ENCODE measurements around the gene MORC2. TPM values are rescaled to one million over a fixed set of nuclear protein-coding genes. Genes with fewer than 3 reads are reported as not detected.

The MORC2 gene
- total RNA-seq, 1 experiment from 2014 or later: 60.3 TPM

DNA sequence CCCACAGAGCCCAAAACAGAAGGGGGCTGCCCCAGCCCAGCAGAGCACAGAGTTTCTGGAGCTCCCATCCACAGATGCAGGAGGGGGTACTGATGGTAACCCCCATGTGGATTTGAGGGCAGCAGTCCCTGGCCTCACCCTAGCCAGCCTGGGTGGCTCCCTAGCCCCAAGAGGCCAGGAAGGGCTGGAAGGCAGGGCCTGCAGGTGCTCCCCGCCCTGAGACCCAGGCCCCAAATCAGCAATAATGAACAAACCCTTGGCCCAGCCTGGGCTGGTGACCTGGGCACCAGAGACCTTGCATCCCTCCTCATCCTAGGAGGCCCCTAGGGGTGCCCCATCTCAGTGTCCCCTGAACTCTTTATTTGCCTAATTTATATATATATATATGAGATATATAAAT, 61.6 kb downstream of the MORC2 start:
- no peak for DNase-seq (ENCODE audit: low spot score)
- H3K27me3 ChIP-seq (replicated peaks; ENCODE audit: insufficient read depth, low read depth, low read length, poor library complexity): no peaks in the 10 kb centered on the region
- BruUV-seq (replicated peaks): no TSS peak
- ChIA-PET CTCF (interaction anchor here (0.6 kb wide), 1 partner anchor 124 kb away, joined by 13 read pairs; no protein-coding TSS in a partner anchor), POLR2A (ENCODE audit: low non-redundant PET) (no interaction called here)
- intact Hi-C loops (cut with micrococcal nuclease; ENCODE audit: unreplicated experiment): no loop called here
- no peaks in the 10 kb centered on the region for H3K36me3 ChIP-seq (ENCODE audit: insufficient read depth, low read length, poor library complexity, severe bottlenecking)
- H3K9me3 ChIP-seq (ENCODE audit: low read depth, low read length, poor library complexity, severe bottlenecking): no peaks in the 10 kb centered on the region
- H3K4me1 ChIP-seq (ENCODE audit: insufficient read depth, low read length, poor library complexity, severe bottlenecking): no peaks in the 10 kb centered on the region
- H3K27ac ChIP-seq (ENCODE audit: low read depth, low read length, poor library complexity, severe bottlenecking): no peak overlapping the region
- TF ChIP-seq, protein P1, sequence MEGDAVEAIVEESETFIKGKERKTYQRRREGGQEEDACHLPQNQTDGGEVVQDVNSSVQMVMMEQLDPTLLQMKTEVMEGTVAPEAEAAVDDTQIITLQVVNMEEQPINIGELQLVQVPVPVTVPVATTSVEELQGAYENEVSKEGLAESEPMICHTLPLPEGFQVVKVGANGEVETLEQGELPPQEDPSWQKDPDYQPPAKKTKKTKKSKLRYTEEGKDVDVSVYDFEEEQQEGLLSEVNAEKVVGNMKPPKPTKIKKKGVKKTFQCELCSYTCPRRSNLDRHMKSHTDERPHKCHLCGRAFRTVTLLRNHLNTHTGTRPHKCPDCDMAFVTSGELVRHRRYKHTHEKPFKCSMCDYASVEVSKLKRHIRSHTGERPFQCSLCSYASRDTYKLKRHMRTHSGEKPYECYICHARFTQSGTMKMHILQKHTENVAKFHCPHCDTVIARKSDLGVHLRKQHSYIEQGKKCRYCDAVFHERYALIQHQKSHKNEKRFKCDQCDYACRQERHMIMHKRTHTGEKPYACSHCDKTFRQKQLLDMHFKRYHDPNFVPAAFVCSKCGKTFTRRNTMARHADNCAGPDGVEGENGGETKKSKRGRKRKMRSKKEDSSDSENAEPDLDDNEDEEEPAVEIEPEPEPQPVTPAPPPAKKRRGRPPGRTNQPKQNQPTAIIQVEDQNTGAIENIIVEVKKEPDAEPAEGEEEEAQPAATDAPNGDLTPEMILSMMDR (conservative IDR thresholded peaks at IDR 0.05; ENCODE audit: low read depth, low read length): no peak
- no peak for TF ChIP-seq EZH2 (IDR thresholded peaks at IDR 0.05; ENCODE audit: borderline replicate concordance, low read depth, low read length, poor library complexity, severe bottlenecking)
- no peak overlapping the region for H3K4me3 ChIP-seq (ENCODE audit: low read depth, low read length, poor library complexity, severe bottlenecking)

DNA sequence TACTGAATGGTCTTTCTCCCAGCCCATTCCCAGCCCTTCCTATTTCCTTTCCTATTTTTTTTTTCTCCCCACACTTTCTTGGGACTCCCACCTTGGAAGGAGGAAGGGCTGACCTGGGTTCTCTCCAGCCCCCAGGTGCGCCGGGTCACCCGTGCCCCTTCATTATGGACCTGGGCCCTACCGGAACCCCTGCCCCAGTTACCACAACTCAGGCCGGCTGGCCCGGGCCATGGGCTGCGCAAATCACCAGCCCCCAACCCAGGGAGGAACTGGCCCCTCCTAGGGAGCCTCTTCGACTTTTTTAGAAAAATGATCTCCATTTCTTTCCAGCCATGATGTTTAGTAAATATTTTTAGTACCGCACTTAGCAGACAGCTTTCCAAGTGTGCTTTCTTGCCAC, 62.2 kb downstream of the MORC2 start:
- intact Hi-C loops (cut with micrococcal nuclease; ENCODE audit: unreplicated experiment): no loop called here
- no peaks in the 10 kb centered on the region for H3K4me1 ChIP-seq (ENCODE audit: insufficient read depth, low read length, poor library complexity, severe bottlenecking)
- BruUV-seq (replicated peaks): no TSS peak
- ChIA-PET POLR2A (ENCODE audit: low non-redundant PET) (no interaction called here), CTCF (no interaction called here)
- no peak for DNase-seq (ENCODE audit: low spot score)
- TF ChIP-seq, protein P1 (conservative IDR thresholded peaks at IDR 0.05; ENCODE audit: low read depth, low read length): no peak
- TF ChIP-seq EZH2 (IDR thresholded peaks at IDR 0.05; ENCODE audit: borderline replicate concordance, low read depth, low read length, poor library complexity, severe bottlenecking): no peak
- H3K36me3 ChIP-seq (ENCODE audit: insufficient read depth, low read length, poor library complexity, severe bottlenecking): no peaks in the 10 kb centered on the region
- H3K9me3 ChIP-seq (ENCODE audit: low read depth, low read length, poor library complexity, severe bottlenecking): no peaks in the 10 kb centered on the region
- no peaks in the 10 kb centered on the region for H3K27me3 ChIP-seq (replicated peaks; ENCODE audit: insufficient read depth, low read depth, low read length, poor library complexity)
- no peak overlapping the region for H3K27ac ChIP-seq (ENCODE audit: low read depth, low read length, poor library complexity, severe bottlenecking)
- H3K4me3 ChIP-seq (ENCODE audit: low read depth, low read length, poor library complexity, severe bottlenecking): no peak overlapping the region

DNA sequence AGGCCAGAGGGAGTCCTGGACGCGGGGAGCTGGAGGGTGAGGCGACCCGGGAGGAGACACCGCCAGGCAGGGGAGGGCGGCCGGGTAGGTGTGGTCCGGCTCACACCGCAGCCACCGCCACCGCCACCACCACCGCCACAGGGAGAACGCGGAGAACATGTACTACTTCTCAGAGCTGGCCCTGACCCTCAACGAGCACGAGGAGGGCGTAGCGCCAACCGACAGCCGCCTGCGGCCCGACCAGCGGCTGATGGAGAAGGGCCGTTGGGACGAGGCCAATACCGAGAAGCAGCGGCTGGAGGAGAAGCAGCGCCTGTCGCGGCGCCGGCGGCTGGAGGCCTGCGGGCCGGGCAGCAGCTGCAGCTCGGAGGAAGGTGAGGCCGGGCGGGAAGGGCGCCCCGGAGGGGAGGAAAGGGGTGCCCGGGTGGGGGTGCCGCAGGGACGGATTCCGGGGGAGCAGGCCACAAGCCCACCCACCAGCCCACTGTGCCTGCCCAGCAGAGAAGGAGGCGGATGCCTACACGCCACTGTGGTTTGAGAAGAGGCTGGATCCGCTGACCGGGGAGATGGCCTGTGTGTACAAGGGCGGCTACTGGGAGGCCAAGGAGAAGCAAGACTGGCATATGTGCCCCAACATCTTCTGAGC, 62.8 kb downstream of the MORC2 start:
- intact Hi-C loops (cut with micrococcal nuclease; ENCODE audit: unreplicated experiment): no loop called here
- ChIA-PET CTCF (no interaction called here), POLR2A (ENCODE audit: low non-redundant PET) (no interaction called here)
- Histone ChIP-seq H3K27ac (ENCODE audit: low read depth, low read length, poor library complexity, severe bottlenecking) (no peak overlapping the region), H3K27me3 (replicated peaks; ENCODE audit: insufficient read depth, low read depth, low read length, poor library complexity) (no peaks in the 10 kb centered on the region), H3K4me3 (ENCODE audit: low read depth, low read length, poor library complexity, severe bottlenecking) (no peak overlapping the region), H3K4me1 (ENCODE audit: insufficient read depth, low read length, poor library complexity, severe bottlenecking) (no peaks in the 10 kb centered on the region), H3K9me3 (ENCODE audit: low read depth, low read length, poor library complexity, severe bottlenecking) (no peaks in the 10 kb centered on the region), H3K36me3 (ENCODE audit: insufficient read depth, low read length, poor library complexity, severe bottlenecking) (no peaks in the 10 kb centered on the region)
- no TSS peak for BruUV-seq (replicated peaks)
- DNase-seq (ENCODE audit: low spot score): no peak
- TF ChIP-seq, protein P1 (conservative IDR thresholded peaks at IDR 0.05; ENCODE audit: low read depth, low read length): no peak
- no peak for TF ChIP-seq EZH2 (IDR thresholded peaks at IDR 0.05; ENCODE audit: borderline replicate concordance, low read depth, low read length, poor library complexity, severe bottlenecking)

Data from A673 (cell line).